CD8-positive, alpha-beta memory T cell (primary cell): ENCODE data around the gene SLC17A2. TPM values are rescaled to one million over a fixed set of nuclear protein-coding genes. Genes with fewer than 3 reads are reported as not detected.
A peak's percentile ranks its signal among the peaks of the same experiment; 100 is the strongest.

Experiments used
- CTCF ChIA-PET: fragments of 350-600 bp; sonication (Branson Sonifier 250); formaldehyde crosslinking; loops from one replicate; lab custom pipeline; 2021; ENCODE audit warnings: antibody characterized with exemption; lab: Charles Lee
- POLR2A ChIA-PET: fragments of 350-600 bp; sonication (Branson Sonifier 250); formaldehyde crosslinking; loops from one replicate; lab custom pipeline; 2021; ENCODE audit warnings: antibody characterized with exemption; lab: Charles Lee
- DNase-seq, 5 donors: peaks; one replicate each; pipeline versions ENCODE4 v3.0.0 to v3.0.0-alpha.2; 2020 to 2022; ENCODE audit warnings: mixed read lengths in 1 of 5
- H3K27ac ChIP-seq: one replicate; pipeline ENCODE4 v1.7.0; 2013; ENCODE audit warnings: low read depth, mild to moderate bottlenecking, low read length, moderate library complexity
- H3K27me3 ChIP-seq: 2 replicates; pipeline ENCODE4 v1.7.0; 2013; ENCODE audit warnings: low read length, mild to moderate bottlenecking; ENCODE audit not compliant: insufficient read depth, poor library complexity, severe bottlenecking
- H3K36me3 ChIP-seq: 2 replicates; pipeline ENCODE4 v1.7.0; 2013; ENCODE audit warnings: mild to moderate bottlenecking, low read length, moderate library complexity; ENCODE audit not compliant: insufficient read depth
- H3K4me1 ChIP-seq: 2 replicates; pipeline ENCODE4 v1.7.0; 2013; ENCODE audit warnings: mild to moderate bottlenecking, low read length, moderate library complexity; ENCODE audit not compliant: insufficient read depth
- H3K4me3 ChIP-seq: 2 replicates; pipeline ENCODE4 v1.7.0; 2013; ENCODE audit warnings: mild to moderate bottlenecking, low read length
- H3K9me3 ChIP-seq: 2 replicates; pipeline ENCODE4 v1.7.0; 2013; ENCODE audit warnings: mild to moderate bottlenecking, low read length
- H3K27ac Mint-ChIP-seq, 8 donors: one replicate each; pipeline ENCODE4 v1.8.0; 2020 to 2021; ENCODE audit warnings: mixed read lengths in 8 of 8, mild to moderate bottlenecking in 6 of 8, inconsistent platforms in 3 of 8, moderate library complexity in 3 of 8
- H3K27me3 Mint-ChIP-seq, 2 donors: one replicate each; pipeline ENCODE4 v1.8.0; 2020 to 2021; ENCODE audit warnings: mixed read lengths in 2 of 2, mild to moderate bottlenecking in 1 of 2, moderate library complexity in 1 of 2
- H3K36me3 Mint-ChIP-seq, 3 donors: one replicate each; pipeline ENCODE4 v1.8.0; 2020 to 2021; ENCODE audit warnings: mixed read lengths in 3 of 3, inconsistent platforms in 1 of 3, mild to moderate bottlenecking in 1 of 3
- H3K4me1 Mint-ChIP-seq, 3 donors: one replicate each; pipeline ENCODE4 v1.8.0; 2020 to 2021; ENCODE audit warnings: mixed read lengths in 3 of 3, inconsistent platforms in 1 of 3, mild to moderate bottlenecking in 1 of 3
- H3K4me3 Mint-ChIP-seq, 7 donors: one replicate each; pipeline ENCODE4 v1.8.0; 2020 to 2021; ENCODE audit warnings: mixed read lengths in 7 of 7, mild to moderate bottlenecking in 6 of 7, moderate library complexity in 4 of 7, inconsistent platforms in 2 of 7
- H3K9me3 Mint-ChIP-seq, 5 donors: one replicate each; pipeline ENCODE4 v1.8.0; 2020 to 2022; ENCODE audit warnings: mixed read lengths in 5 of 5, mild to moderate bottlenecking in 3 of 5, moderate library complexity in 2 of 5, inconsistent platforms in 1 of 5
- polyA plus RNA-seq: library from polyadenylated mRNA; unstranded; fragments of 300-500 nt; fragmentation: Illumina TruSeq; gene quantifications from one replicate; pipeline ENCODE4 v1.2.3, GENCODE V29; 2021
- total RNA-seq, 2 experiments: library from RNA; stranded (reverse); gene quantifications; one replicate each; pipeline ENCODE4 v1.2.3, GENCODE V29; 2021

SLC17A2 gene, protein sequence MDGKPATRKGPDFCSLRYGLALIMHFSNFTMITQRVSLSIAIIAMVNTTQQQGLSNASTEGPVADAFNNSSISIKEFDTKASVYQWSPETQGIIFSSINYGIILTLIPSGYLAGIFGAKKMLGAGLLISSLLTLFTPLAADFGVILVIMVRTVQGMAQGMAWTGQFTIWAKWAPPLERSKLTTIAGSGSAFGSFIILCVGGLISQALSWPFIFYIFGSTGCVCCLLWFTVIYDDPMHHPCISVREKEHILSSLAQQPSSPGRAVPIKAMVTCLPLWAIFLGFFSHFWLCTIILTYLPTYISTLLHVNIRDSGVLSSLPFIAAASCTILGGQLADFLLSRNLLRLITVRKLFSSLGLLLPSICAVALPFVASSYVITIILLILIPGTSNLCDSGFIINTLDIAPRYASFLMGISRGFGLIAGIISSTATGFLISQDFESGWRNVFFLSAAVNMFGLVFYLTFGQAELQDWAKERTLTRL
- total RNA-seq (not detected), polyA plus RNA-seq (not detected)

- no peak for DNase-seq
- Mint-ChIP-seq H3K9me3 (no peaks in the 10 kb centered on the region), H3K4me1 (no peaks in the 10 kb centered on the region), H3K4me3 (no peak within 1 kb of the TSS), H3K36me3 (no peaks in the 10 kb centered on the region), H3K27me3 (peaks cover 6 to 17% of the 10 kb centered on the region in 2 donors), H3K27ac (no peak within 1 kb of the TSS)
- ChIA-PET POLR2A (no interaction called here), CTCF (no interaction called here)
- Histone ChIP-seq H3K27me3 (no peaks in the 10 kb centered on the region), H3K4me1 (no peaks in the 10 kb centered on the region), H3K36me3 (no peaks in the 10 kb centered on the region), H3K9me3 (no peaks in the 10 kb centered on the region), H3K27ac (no peak within 1 kb of the TSS), H3K4me3 (no peak within 1 kb of the TSS)
Measured at GRCh38 chr6:25930532-25931410, at the start of gene SLC17A2. SLC17A2 (minus strand) TSS chr6:25930691; CDS start chr6:25925796, 4,895 bp downstream.

GRCh38 chr6:25975923-25976560, 45.6 kb upstream of the SLC17A2 start:
- Mint-ChIP-seq H3K36me3 (peaks cover 6 to 85% (median 18%) of the 10 kb centered on the region in 3 donors), H3K4me1 (peaks cover 19 to 52% (median 50%) of the 10 kb centered on the region in 3 donors), H3K27ac (peak overlapping the region in 5 of 8 donors; percentile 29 to 75 (median 65)), H3K9me3 (no peaks in the 10 kb centered on the region), H3K27me3 (no peaks in the 10 kb centered on the region), H3K4me3 (no peak overlapping the region)
- Histone ChIP-seq H3K27me3 (no peaks in the 10 kb centered on the region), H3K36me3 (peaks cover 58% of the 10 kb centered on the region), H3K4me1 (peaks cover 7% of the 10 kb centered on the region), H3K9me3 (no peaks in the 10 kb centered on the region), H3K27ac (no peak overlapping the region), H3K4me3 (no peak overlapping the region)
- POLR2A ChIA-PET, result no interaction called here
- CTCF ChIA-PET, result interaction anchor here (1.2 kb wide), 1 partner anchor 16 kb away, joined by 5 read pairs; no protein-coding TSS in a partner anchor
- no peak for DNase-seq

- peaks cover 11% of the 10 kb centered on the region for H3K4me1 ChIP-seq
- H3K4me3 ChIP-seq, result no peak overlapping the region
- Mint-ChIP-seq H3K36me3 (peaks cover 11 to 89% (median 26%) of the 10 kb centered on the region in 3 donors), H3K27ac (peak overlapping the region in 3 of 8 donors; percentile 50 to 72 (median 60)), H3K27me3 (no peaks in the 10 kb centered on the region), H3K9me3 (no peaks in the 10 kb centered on the region), H3K4me3 (no peak overlapping the region), H3K4me1 (peaks cover 30 to 67% (median 54%) of the 10 kb centered on the region in 3 donors)
- CTCF ChIA-PET, result interaction anchor here (2.5 kb wide), 1 partner anchor 18 kb away, joined by 14 read pairs; no protein-coding TSS in a partner anchor
- DNase-seq, result no peak
- no peaks in the 10 kb centered on the region for H3K27me3 ChIP-seq
- H3K27ac ChIP-seq, result no peak overlapping the region
- POLR2A ChIA-PET, result no interaction called here
- no peaks in the 10 kb centered on the region for H3K9me3 ChIP-seq
- peaks cover 57% of the 10 kb centered on the region for H3K36me3 ChIP-seq
Measured at GRCh38 chr6:25973923-25974555, 43.5 kb upstream of the SLC17A2 start.

GRCh38 chr6:25972902-25973301, 42.4 kb upstream of the SLC17A2 start:
- Histone ChIP-seq H3K4me3 (no peak overlapping the region), H3K4me1 (peaks cover 18% of the 10 kb centered on the region), H3K9me3 (no peaks in the 10 kb centered on the region), H3K27me3 (no peaks in the 10 kb centered on the region), H3K36me3 (peaks cover 65% of the 10 kb centered on the region), H3K27ac (no peak overlapping the region)
- Mint-ChIP-seq H3K4me1 (peaks cover 40 to 78% (median 65%) of the 10 kb centered on the region in 3 donors), H3K4me3 (no peak overlapping the region), H3K27me3 (no peaks in the 10 kb centered on the region), H3K9me3 (no peaks in the 10 kb centered on the region), H3K27ac (peak overlapping the region in 3 of 8 donors; percentile 17 to 88 (median 31)), H3K36me3 (peaks cover 14 to 92% (median 35%) of the 10 kb centered on the region in 3 donors)
- no peak for DNase-seq
- ChIA-PET POLR2A (no interaction called here), CTCF (interaction anchor here (2.5 kb wide), 1 partner anchor 19 kb away, joined by 14 read pairs; no protein-coding TSS in a partner anchor)

GRCh38 chr6:25972128-25972527, 41.6 kb upstream of the SLC17A2 start:
- Histone ChIP-seq H3K36me3 (peaks cover 58% of the 10 kb centered on the region), H3K27me3 (no peaks in the 10 kb centered on the region), H3K27ac (no peak overlapping the region), H3K4me3 (no peak overlapping the region), H3K4me1 (peaks cover 25% of the 10 kb centered on the region), H3K9me3 (no peaks in the 10 kb centered on the region)
- no peak for DNase-seq
- H3K4me1 Mint-ChIP-seq, result peaks cover 43 to 82% (median 72%) of the 10 kb centered on the region in 3 donors
- H3K36me3 Mint-ChIP-seq, result peaks cover 19 to 92% (median 39%) of the 10 kb centered on the region in 3 donors
- H3K27me3 Mint-ChIP-seq, result no peaks in the 10 kb centered on the region
- H3K4me3 Mint-ChIP-seq, result no peak overlapping the region
- ChIA-PET CTCF (interaction anchor here (2.5 kb wide), 1 partner anchor 20 kb away, joined by 14 read pairs; no protein-coding TSS in a partner anchor), POLR2A (no interaction called here)
- H3K9me3 Mint-ChIP-seq, result no peaks in the 10 kb centered on the region
- H3K27ac Mint-ChIP-seq, result peak overlapping the region in 7 of 8 donors; percentile 19 to 91 (median 54)

- DNase-seq, result no peak
- Mint-ChIP-seq H3K27ac (peak overlapping the region in 7 of 8 donors; percentile 6 to 89 (median 51)), H3K27me3 (no peaks in the 10 kb centered on the region), H3K36me3 (peaks cover 19 to 92% (median 42%) of the 10 kb centered on the region in 3 donors), H3K4me1 (peaks cover 49 to 82% (median 73%) of the 10 kb centered on the region in 3 donors), H3K9me3 (no peaks in the 10 kb centered on the region), H3K4me3 (no peak overlapping the region)
- ChIA-PET POLR2A (no interaction called here), CTCF (no interaction called here)
- H3K4me1 ChIP-seq, result peaks cover 34% of the 10 kb centered on the region
- H3K36me3 ChIP-seq, result peaks cover 58% of the 10 kb centered on the region
- H3K27me3 ChIP-seq, result no peaks in the 10 kb centered on the region
- no peaks in the 10 kb centered on the region for H3K9me3 ChIP-seq
- no peak overlapping the region for H3K4me3 ChIP-seq
- H3K27ac ChIP-seq, result no peak overlapping the region
Measured at GRCh38 chr6:25971187-25971821, 40.8 kb upstream of the SLC17A2 start.

GRCh38 chr6:25968769-25969168, 38.3 kb upstream of the SLC17A2 start:
- no peak overlapping the region for H3K27ac ChIP-seq
- ChIA-PET CTCF (no interaction called here), POLR2A (interaction anchor here (1.7 kb wide), 1 partner anchor 23 kb away, joined by 5 read pairs; no protein-coding TSS in a partner anchor)
- H3K27me3 ChIP-seq, result no peaks in the 10 kb centered on the region
- H3K4me3 ChIP-seq, result no peak overlapping the region
- peaks cover 18 to 89% (median 39%) of the 10 kb centered on the region in 3 donors for H3K36me3 Mint-ChIP-seq
- no peak for DNase-seq
- H3K27me3 Mint-ChIP-seq, result no peaks in the 10 kb centered on the region
- peaks cover 46% of the 10 kb centered on the region for H3K36me3 ChIP-seq
- peak overlapping the region in 5 of 8 donors; percentile 1 to 71 (median 67) for H3K27ac Mint-ChIP-seq
- H3K4me1 ChIP-seq, result peaks cover 56% of the 10 kb centered on the region
- no peaks in the 10 kb centered on the region for H3K9me3 ChIP-seq
- peak overlapping the region in 6 of 7 donors; percentile 3 to 60 (median 50) for H3K4me3 Mint-ChIP-seq
- no peaks in the 10 kb centered on the region for H3K9me3 Mint-ChIP-seq
- peaks cover 61 to 93% (median 83%) of the 10 kb centered on the region in 3 donors for H3K4me1 Mint-ChIP-seq
